Liver (tissue), 3 donors: ENCODE results near the gene ZNF273.
"Not testable (repeated sequence)": the region's sequence is repeated elsewhere in the genome, so short reads cannot be mapped to it uniquely, and the experiment has no call there.

Source experiments
- ATF3 ChIP-seq: IDR thresholded peaks from 2 replicates; pipeline ENCODE4 v1.6.1; 2016; ENCODE audit warnings: antibody characterized with exemption
- CTCF ChIP-seq: fragments of 150-350 bp; IDR thresholded peaks from 2 replicates; pipeline ENCODE4 v1.5.1; 2017; ENCODE audit warnings: improper control_type of control experiment, low read depth, low read length; ENCODE audit not compliant: missing input control
- GABPA ChIP-seq, 2 donors: IDR thresholded peaks in 1 of 2; conservative IDR thresholded peaks in 1 of 2; 2 replicates each; pipeline ENCODE4 v1.6.1; 2016; ENCODE audit warnings: antibody characterized with exemption in 2 of 2, mild to moderate bottlenecking in 1 of 2, moderate library complexity in 1 of 2
- MAX ChIP-seq: IDR thresholded peaks from 2 replicates; pipeline ENCODE4 v1.6.1; 2016; ENCODE audit warnings: antibody characterized with exemption
- REST ChIP-seq: IDR thresholded peaks from 2 replicates; pipeline ENCODE4 v1.6.1; 2016; ENCODE audit warnings: antibody characterized with exemption, mild to moderate bottlenecking
- SP1 ChIP-seq: IDR thresholded peaks from 2 replicates; pipeline ENCODE4 v1.6.1; 2018; ENCODE audit warnings: antibody characterized with exemption, mild to moderate bottlenecking
- TAF1 ChIP-seq: conservative IDR thresholded peaks from 2 replicates; pipeline ENCODE4 v1.6.1; 2016; ENCODE audit warnings: antibody characterized with exemption, mild to moderate bottlenecking
- donor health status: healthy.
- donor health status: healthy.

GRCh38 chr7:64902461-64902805 is 640 bp upstream of the ZNF273 start:
- TF ChIP-seq TAF1; CTCF; ATF3; REST; SP1; MAX; GABPA (IDR thresholded peaks at IDR 0.05 in 1 of 2, conservative IDR thresholded peaks at IDR 0.05 in 1 of 2): not testable (repeated sequence)
